Kidney glomerular epithelial cell (primary cell): ENCODE results near the gene TMEM217.
A peak's percentile ranks its signal among the peaks of the same experiment; 100 is the strongest.

Experiments used
- DNase-seq: peaks from one replicate; lab custom pipeline; 2025; lab: John Stamatoyannopoulos, UW

TMEM217 gene

GRCh38 chr6:37244430-37245310 is 13.3 kb downstream of the TMEM217 start:
- peak; percentile 99 for DNase-seq

- no peak for DNase-seq
Measured at GRCh38 chr6:37243816-37244370, 14.1 kb downstream of the TMEM217 start.

GRCh38 chr6:37243131-37243815 is 14.7 kb downstream of the TMEM217 start:
- no peak for DNase-seq

- peak; percentile 100 for DNase-seq
Measured at GRCh38 chr6:37242429-37243052, 15.4 kb downstream of the TMEM217 start.

- DNase-seq: no peak
Measured at GRCh38 chr6:37241775-37242428, 16.0 kb downstream of the TMEM217 start.

- no peak for DNase-seq
Measured at GRCh38 chr6:37241131-37241530, 16.8 kb downstream of the TMEM217 start.

- peak; percentile 99 for DNase-seq
Measured at GRCh38 chr6:37239950-37240713, 17.8 kb downstream of the TMEM217 start.

GRCh38 chr6:37239526-37239925 is 18.4 kb downstream of the TMEM217 start:
- no peak for DNase-seq

GRCh38 chr6:37238381-37238780 is 19.6 kb downstream of the TMEM217 start:
- DNase-seq: no peak

- DNase-seq: no peak
Measured at GRCh38 chr6:37237789-37238188, 20.2 kb downstream of the TMEM217 start.

GRCh38 chr6:37236921-37237320 is 21.0 kb downstream of the TMEM217 start:
- DNase-seq: peak; percentile 38

GRCh38 chr6:37233541-37233940 is 24.4 kb downstream of the TMEM217 start:
- no peak for DNase-seq

- no peak for DNase-seq
Measured at GRCh38 chr6:37232430-37233017, 25.4 kb downstream of the TMEM217 start.

- DNase-seq: no peak
Measured at GRCh38 chr6:37230104-37230503, 27.8 kb downstream of the TMEM217 start.

- DNase-seq: no peak
Measured at GRCh38 chr6:37225350-37226169, 32.4 kb downstream of the TMEM217 start.

- no peak for DNase-seq
Measured at GRCh38 chr6:37222992-37223391, 35.0 kb downstream of the TMEM217 start.

- DNase-seq: peak; percentile 79
Measured at GRCh38 chr6:37222125-37222967, 35.6 kb downstream of the TMEM217 start.

GRCh38 chr6:37221585-37222124 is 36.3 kb downstream of the TMEM217 start:
- DNase-seq: no peak

- DNase-seq: no peak
Measured at GRCh38 chr6:37218511-37218910, 39.4 kb downstream of the TMEM217 start.
